HCT116 (cell line): ENCODE results near the gene NPHP3. TPM values are rescaled to one million over a fixed set of nuclear protein-coding genes. Genes with fewer than 3 reads are reported as not detected.

Source experiments
- ATAC-seq: fragments of 200-7000 bp; cut with Tn5 transposase; 2 replicates; pipeline ENCODE4 v1.9.1; 2020; ENCODE audit warnings: mild to moderate bottlenecking, moderate library complexity
- BruUV-seq: library from RNA; stranded (reverse); fragments of 400-500 nt; replicated peaks from 2 replicates; lab custom pipeline; 2021; lab: Mats Ljungman, UMichigan
- CTCF ChIA-PET: fragments of 300-600 bp; sonication (Branson Sonifier 250); formaldehyde crosslinking; loops from one replicate; lab custom pipeline; 2021; ENCODE audit warnings: antibody characterized with exemption; lab: Charles Lee
- POLR2A ChIA-PET: fragments of 300-600, 350-600 bp; sonication (Branson Sonifier 250); formaldehyde crosslinking; loops from one replicate; lab custom pipeline; 2021; ENCODE audit warnings: antibody characterized with exemption; lab: Charles Lee
- RAD21 ChIA-PET, 2 experiments: fragments of 300-600 bp; sonication (Branson Sonifier 250); formaldehyde crosslinking; loops; one replicate each; lab custom pipeline; 2023; ENCODE audit warnings: low total read pairs in 2 of 2; ENCODE audit not compliant: uncharacterized antibody in 2 of 2, unreplicated experiment in 2 of 2, low non-redundant PET in 1 of 2; lab: Charles Lee
- DNase-seq: peaks from one replicate; pipeline ENCODE4 v3.0.0-alpha.2; 2010; ENCODE audit warnings: low read depth, low spot score
- H2AFZ ChIP-seq: fragments of 200-600 bp; shearing (Covaris generic), sonication (generic); 2 replicates; pipeline ENCODE4 v1.6.1; 2017; ENCODE audit warnings: low read depth, mixed run types, mixed read lengths, antibody characterized with exemption, low read length; ENCODE audit not compliant: poor library complexity, severe bottlenecking
- H3K27ac ChIP-seq: 2 replicates; pipeline ENCODE4 v1.5.1; 2012; ENCODE audit warnings: low read depth, low read length
- H3K27me3 ChIP-seq: fragments of 200-600 bp; sonication (generic); 2 replicates; pipeline ENCODE4 v1.6.1; 2016; ENCODE audit warnings: mixed run types, low read length, mixed read lengths; ENCODE audit not compliant: insufficient read depth
- H3K36me3 ChIP-seq, 2 experiments: fragments of 200-500 bp in 1 of 2; fragments of 200-600 bp in 1 of 2; sonication (Bioruptor generic) in 1 of 2; sonication (generic) in 1 of 2; 2 replicates each; pipeline versions ENCODE4 v1.5.1 to v1.6.1; 2014 to 2016; ENCODE audit warnings: low read length in 2 of 2, inconsistent platforms in 1 of 2, mixed read lengths in 1 of 2, mixed run types in 1 of 2; ENCODE audit not compliant: insufficient read depth in 2 of 2, control insufficient read depth in 1 of 2
- H3K4me1 ChIP-seq, 2 experiments: fragments of 200-600 bp in 1 of 2; sonication (generic) in 1 of 2; 2 replicates each; pipeline versions ENCODE4 v1.5.1 to v1.6.1; 2012 to 2017; ENCODE audit warnings: low read length in 2 of 2, inconsistent platforms in 1 of 2, mild to moderate bottlenecking in 1 of 2, mixed read lengths in 1 of 2, mixed run types in 1 of 2, moderate library complexity in 1 of 2; ENCODE audit not compliant: insufficient read depth in 2 of 2, control insufficient read depth in 1 of 2
- H3K4me2 ChIP-seq: fragments of 200-600 bp; sonication (generic); 2 replicates; pipeline ENCODE4 v1.6.1; 2017; ENCODE audit warnings: mixed run types, low read length, mixed read lengths
- H3K4me3 ChIP-seq, 2 experiments: fragments of 200-600 bp in 1 of 2; sonication (generic) in 1 of 2; replicated peaks in 1 of 2; 2 replicates each; pipeline ENCODE4 v1.5.1; 2011 to 2016; ENCODE audit warnings: low read length in 2 of 2, control low read depth in 1 of 2, low read depth in 1 of 2, mild to moderate bottlenecking in 1 of 2, mixed read lengths in 1 of 2, mixed run types in 1 of 2
- H3K79me2 ChIP-seq: fragments of 200-600 bp; sonication (generic); 2 replicates; pipeline ENCODE4 v1.6.1; 2017; ENCODE audit warnings: mild to moderate bottlenecking, mixed run types, low read length, moderate library complexity, mixed read lengths; ENCODE audit not compliant: insufficient read depth
- H3K9ac ChIP-seq: fragments of 200-600 bp; sonication (generic); 2 replicates; pipeline ENCODE4 v1.6.1; 2016; ENCODE audit warnings: low read length, mixed read lengths
- H3K9me2 ChIP-seq: fragments of 200-600 bp; sonication (generic), shearing (Covaris generic); 2 replicates; pipeline ENCODE4 v1.6.1; 2017; ENCODE audit warnings: mixed run types, mild to moderate bottlenecking, moderate library complexity; ENCODE audit not compliant: insufficient read depth
- H3K9me3 ChIP-seq, 2 experiments: fragments of 200-500 bp in 1 of 2; fragments of 200-600 bp in 1 of 2; sonication (Bioruptor generic) in 1 of 2; sonication (generic) in 1 of 2; 2 replicates each; pipeline ENCODE4 v1.6.1; 2014 to 2017; ENCODE audit warnings: low read length in 2 of 2, mixed read lengths in 2 of 2, inconsistent platforms in 1 of 2, low read depth in 1 of 2, mild to moderate bottlenecking in 1 of 2, mixed run types in 1 of 2, moderate library complexity in 1 of 2; ENCODE audit not compliant: control insufficient read depth in 1 of 2, insufficient read depth in 1 of 2
- H4K20me1 ChIP-seq: fragments of 200-600 bp; sonication (generic), shearing (Covaris generic); 2 replicates; pipeline ENCODE4 v1.6.1; 2017; ENCODE audit warnings: mixed run types, mild to moderate bottlenecking, moderate library complexity; ENCODE audit not compliant: insufficient read depth
- EZH2 ChIP-seq: fragments of 200-600 bp; sonication (generic); IDR thresholded peaks from 2 replicates; pipeline ENCODE4 v1.6.1; 2017; ENCODE audit warnings: antibody characterized with exemption, mixed run types
- POLR2AphosphoS5 ChIP-seq: IDR thresholded peaks from 2 replicates; pipeline ENCODE4 v1.6.1; 2011; ENCODE audit warnings: mild to moderate bottlenecking, low read depth, low read length, moderate library complexity
- SIN3A ChIP-seq: IDR thresholded peaks from 2 replicates; pipeline ENCODE4 v1.6.1; 2012; ENCODE audit warnings: low read depth
- SP1 ChIP-seq: IDR thresholded peaks from 2 replicates; pipeline ENCODE4 v1.6.1; 2012; ENCODE audit warnings: low read depth
- intact Hi-C: fragments of 100-400 bp; cut with micrococcal nuclease; formaldehyde crosslinking; loops from 2 replicates; pipeline ENCODE4 v1.10.0; 2022
- total RNA-seq: library from RNA; stranded (reverse); gene quantifications from one replicate; pipeline ENCODE4 v1.2.1, GENCODE V29; 2021; ENCODE audit not compliant: unreplicated experiment
- TF ChIP-seq, protein P1 (sequence below), 3 experiments: fragments of 200-600 bp in 1 of 3; sonication (generic) in 1 of 3; IDR thresholded peaks in 2 of 3; conservative IDR thresholded peaks in 1 of 3; 2 replicates each; pipeline ENCODE4 v1.5.1; 2012 to 2017; ENCODE audit warnings: low read depth in 2 of 3, low read length in 2 of 3, antibody characterized with exemption in 1 of 3, borderline replicate concordance in 1 of 3, control low read depth in 1 of 3, mild to moderate bottlenecking in 1 of 3, mixed read lengths in 1 of 3, mixed run types in 1 of 3, moderate library complexity in 1 of 3; ENCODE audit not compliant: insufficient read depth in 1 of 3

The NPHP3 gene
- total RNA-seq, 1 experiment from 2014 or later: 15.5 TPM

DNA sequence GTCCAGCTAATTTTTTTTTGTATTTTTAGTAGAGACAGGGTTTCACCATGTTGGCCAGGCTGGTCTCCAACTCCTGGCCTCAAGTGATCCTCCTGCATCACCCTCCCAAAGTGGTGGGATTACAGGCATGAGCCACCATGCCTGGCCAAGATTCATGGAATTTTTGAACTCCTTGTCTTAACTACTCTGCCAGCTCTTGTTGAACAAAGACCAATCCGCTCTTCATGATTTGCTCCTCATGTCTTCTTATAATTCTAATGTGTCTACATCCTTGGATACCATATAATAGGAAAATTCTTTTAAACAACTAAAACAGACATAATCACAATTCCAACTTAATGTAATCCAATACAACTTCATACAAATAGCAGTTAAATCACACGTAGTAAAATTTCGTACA lies 40.8 kb downstream of the NPHP3 start:
- CTCF ChIA-PET: no interaction called here
- POLR2A ChIA-PET: no interaction called here
- no peak for DNase-seq

DNA sequence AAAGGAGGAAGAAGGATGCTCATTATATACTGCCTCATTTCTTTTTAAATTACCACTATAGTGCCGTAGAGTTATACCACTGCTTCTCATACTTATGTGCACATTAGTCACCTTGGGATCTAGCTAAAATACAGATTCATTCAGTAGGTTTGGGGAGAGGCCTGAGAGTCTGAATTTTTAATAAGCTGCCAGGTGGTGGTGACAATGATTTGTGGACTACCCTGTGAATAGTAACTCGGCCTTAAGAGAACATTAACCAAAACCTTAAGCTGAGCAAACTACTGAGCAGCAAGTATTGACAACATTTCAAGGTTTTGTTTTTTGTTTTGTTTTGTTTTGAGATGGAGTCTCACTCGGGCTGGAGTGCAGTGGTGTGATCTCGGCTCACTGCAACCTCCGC lies 42.3 kb downstream of the NPHP3 start:
- no peaks in the 10 kb centered on the region for H3K79me2 ChIP-seq
- intact Hi-C loops: no loop called here
- DNase-seq: no peak

More for the DNA sequence above, 40.8 kb downstream of the NPHP3 start:
- ATAC-seq: no peak
- no peak overlapping the region for H3K4me2 ChIP-seq
- H3K9me2 ChIP-seq: no peaks in the 10 kb centered on the region
- H3K27ac ChIP-seq: no peak overlapping the region
- H3K36me3 ChIP-seq: peaks cover 12 to 14% of the 10 kb centered on the region in 2 experiments; a peak in 3 of 4 replicates
- intact Hi-C loops: no loop called here
- no peaks in the 10 kb centered on the region for H3K79me2 ChIP-seq
- TF ChIP-seq SP1: no peak
- TF ChIP-seq EZH2: no peak
- no peak for TF ChIP-seq POLR2AphosphoS5
- TF ChIP-seq SIN3A: no peak
- H2AFZ ChIP-seq: no peak overlapping the region
- H3K4me3 ChIP-seq: no peak overlapping the region
- BruUV-seq: TSS peak; percentile 36
- no peaks in the 10 kb centered on the region for H3K27me3 ChIP-seq
- no peak overlapping the region for H3K9ac ChIP-seq
- H4K20me1 ChIP-seq: no peaks in the 10 kb centered on the region
- H3K4me1 ChIP-seq: no peaks in the 10 kb centered on the region
- RAD21 ChIA-PET: no interaction called here
- H3K9me3 ChIP-seq: no peaks in the 10 kb centered on the region

More for the DNA sequence above, 42.3 kb downstream of the NPHP3 start:
- no peaks in the 10 kb centered on the region for H3K4me1 ChIP-seq
- no peaks in the 10 kb centered on the region for H3K9me2 ChIP-seq
- H3K4me2 ChIP-seq: no peak overlapping the region
- ATAC-seq: no peak
- no peak overlapping the region for H2AFZ ChIP-seq
- POLR2A ChIA-PET: no interaction called here
- BruUV-seq: no TSS peak
- H3K36me3 ChIP-seq: peaks cover 16 to 24% of the 10 kb centered on the region in 2 experiments; a peak in 3 of 4 replicates
- H3K27me3 ChIP-seq: no peaks in the 10 kb centered on the region
- H3K9ac ChIP-seq: no peak overlapping the region
- no peak overlapping the region for H3K4me3 ChIP-seq
- RAD21 ChIA-PET: no interaction called here
- no peak overlapping the region for H3K27ac ChIP-seq
- H4K20me1 ChIP-seq: no peaks in the 10 kb centered on the region
- H3K9me3 ChIP-seq: no peaks in the 10 kb centered on the region
- TF ChIP-seq, protein P1, sequence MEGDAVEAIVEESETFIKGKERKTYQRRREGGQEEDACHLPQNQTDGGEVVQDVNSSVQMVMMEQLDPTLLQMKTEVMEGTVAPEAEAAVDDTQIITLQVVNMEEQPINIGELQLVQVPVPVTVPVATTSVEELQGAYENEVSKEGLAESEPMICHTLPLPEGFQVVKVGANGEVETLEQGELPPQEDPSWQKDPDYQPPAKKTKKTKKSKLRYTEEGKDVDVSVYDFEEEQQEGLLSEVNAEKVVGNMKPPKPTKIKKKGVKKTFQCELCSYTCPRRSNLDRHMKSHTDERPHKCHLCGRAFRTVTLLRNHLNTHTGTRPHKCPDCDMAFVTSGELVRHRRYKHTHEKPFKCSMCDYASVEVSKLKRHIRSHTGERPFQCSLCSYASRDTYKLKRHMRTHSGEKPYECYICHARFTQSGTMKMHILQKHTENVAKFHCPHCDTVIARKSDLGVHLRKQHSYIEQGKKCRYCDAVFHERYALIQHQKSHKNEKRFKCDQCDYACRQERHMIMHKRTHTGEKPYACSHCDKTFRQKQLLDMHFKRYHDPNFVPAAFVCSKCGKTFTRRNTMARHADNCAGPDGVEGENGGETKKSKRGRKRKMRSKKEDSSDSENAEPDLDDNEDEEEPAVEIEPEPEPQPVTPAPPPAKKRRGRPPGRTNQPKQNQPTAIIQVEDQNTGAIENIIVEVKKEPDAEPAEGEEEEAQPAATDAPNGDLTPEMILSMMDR (IDR thresholded peaks at IDR 0.05 in 2 of 3, conservative IDR thresholded peaks at IDR 0.05 in 1 of 3; ENCODE audit: borderline replicate concordance in 1 of 3, insufficient read depth in 1 of 3, low read depth in 2 of 3, low read length in 2 of 3): no peak
- CTCF ChIA-PET: no interaction called here
